K562 (cell line): ENCODE measurements around the gene UBE2M. TPM values are rescaled to one million over a fixed set of nuclear protein-coding genes. Genes with fewer than 3 reads are reported as not detected.
A peak's percentile ranks its signal among the peaks of the same experiment; 100 is the strongest.

ENCODE experiments used
- ARHGAP35 ChIP-seq: fragments of 450-650 bp; IDR thresholded peaks from 2 replicates; pipeline ENCODE4 v1.6.1; 2018; ENCODE audit not compliant: partially characterized antibody
- BCL6 ChIP-seq: fragments of 250-450 bp; sonication (Bioruptor Pico); IDR thresholded peaks from 2 replicates; pipeline ENCODE4 v1.4.0; 2020
- CBFA2T2 ChIP-seq: fragments of 450-650 bp; conservative IDR thresholded peaks from 2 replicates; pipeline ENCODE4 v1.6.1; 2017; ENCODE audit warnings: mild to moderate bottlenecking
- DPF2 ChIP-seq: fragments of 450-650 bp; IDR thresholded peaks from 2 replicates; pipeline ENCODE4 v1.6.1; 2016
- E2F8 ChIP-seq: fragments of 450-650 bp; IDR thresholded peaks from 2 replicates; pipeline ENCODE4 v1.7.1; 2018; ENCODE audit warnings: mild to moderate bottlenecking, low read depth; ENCODE audit not compliant: partially characterized antibody
- E4F1 ChIP-seq: fragments of 250-450 bp; sonication (Bioruptor Pico); IDR thresholded peaks from 2 replicates; pipeline ENCODE4 v1.5.0; 2021; ENCODE audit warnings: mild to moderate bottlenecking, borderline replicate concordance
- FOXA3 ChIP-seq, 2 experiments: fragments of 450-650 bp in 1 of 2; sonication (generic) in 1 of 2; formaldehyde crosslinking; IDR thresholded peaks in 1 of 2; conservative IDR thresholded peaks in 1 of 2; 2 replicates each; pipeline versions ENCODE4 v1.4.0 to v1.8.0; 2020 to 2022; ENCODE audit warnings: mild to moderate bottlenecking in 2 of 2, missing genetic modification reagents in 1 of 2
- HINFP ChIP-seq: fragments of 450-650 bp; conservative IDR thresholded peaks from 2 replicates; pipeline ENCODE4 v1.6.1; 2016; ENCODE audit warnings: missing genetic modification characterization, low read depth, mild to moderate bottlenecking, control low read depth, missing compliant biosample characterization
- KLF1 ChIP-seq: fragments of 450-650 bp; IDR thresholded peaks from 2 replicates; pipeline ENCODE4 v1.6.1; 2016; ENCODE audit warnings: missing genetic modification characterization, missing compliant biosample characterization
- KLF10 ChIP-seq: fragments of 250-450 bp; sonication (Bioruptor Pico); IDR thresholded peaks from 2 replicates; pipeline ENCODE4 v1.6.1; 2021; ENCODE audit warnings: matching md5 sums
- MECOM ChIP-seq: fragments of 250-450 bp; sonication (Bioruptor Pico); IDR thresholded peaks from 2 replicates; pipeline ENCODE4 v1.8.0; 2022; ENCODE audit warnings: inconsistent platforms
- MED1 ChIP-seq: sonication (generic); formaldehyde crosslinking; IDR thresholded peaks from 2 replicates; pipeline ENCODE4 v1.8.1; 2023; ENCODE audit warnings: missing genetic modification reagents, borderline replicate concordance
- MLX ChIP-seq, 2 experiments: fragments of 450-650 bp in 1 of 2; sonication (generic) in 1 of 2; formaldehyde crosslinking; conservative IDR thresholded peaks; 2 replicates each; pipeline versions ENCODE4 v1.4.0 to v1.8.1; 2020 to 2022; ENCODE audit warnings: mild to moderate bottlenecking in 1 of 2, missing genetic modification reagents in 1 of 2
- POLR2A ChIP-seq: fragments of 450-650 bp; conservative IDR thresholded peaks from 2 replicates; pipeline ENCODE4 v1.6.1; 2016
- RFX7 ChIP-seq: fragments of 250-450 bp; sonication (Bioruptor Pico); IDR thresholded peaks from 2 replicates; pipeline ENCODE4 v1.5.1; 2021; ENCODE audit warnings: mild to moderate bottlenecking
- TRIM24 ChIP-seq, 2 experiments: fragments of 450-650 bp; IDR thresholded peaks; 2 replicates each; pipeline ENCODE4 v1.6.1; 2016
- TRIM28 ChIP-seq: fragments of 450-650 bp; IDR thresholded peaks from 2 replicates; pipeline ENCODE4 v1.6.1; 2017
- VEZF1 ChIP-seq: fragments of 200-800 bp; sonication (Bioruptor generic); IDR thresholded peaks from 2 replicates; pipeline ENCODE4 v1.6.1; 2017; ENCODE audit warnings: missing genetic modification characterization, missing compliant biosample characterization
- ZC3H8 ChIP-seq: fragments of 450-650 bp; IDR thresholded peaks from 2 replicates; pipeline ENCODE4 v1.6.1; 2017
- ZFP36 ChIP-seq: fragments of 150-350 bp; IDR thresholded peaks from 2 replicates; pipeline ENCODE4 v1.6.1; 2018; ENCODE audit warnings: low read length, low read depth; ENCODE audit not compliant: partially characterized antibody
- ZFPM2 ChIP-seq: fragments of 250-450 bp; sonication (Bioruptor Pico); IDR thresholded peaks from 2 replicates; pipeline ENCODE4 v1.5.1; 2022; ENCODE audit warnings: mild to moderate bottlenecking
- ZNF436 ChIP-seq: fragments of 250-450, 450-650 bp; sonication (Bioruptor Pico); formaldehyde crosslinking; IDR thresholded peaks from 2 replicates; pipeline ENCODE4 v1.7.0; 2020; ENCODE audit warnings: mild to moderate bottlenecking
- polyA plus RNA-seq, 8 experiments: library from polyadenylated mRNA; depleted of rRNA in 4 of 8; stranded (reverse) in 5 of 8; unstranded in 3 of 8; fragments of >200 nt; fragmentation: Nextera tagmentation in 2 of 8; fragmentation: Illumina TruSeq in 1 of 8; extraction: Ambion mirVana in 2 of 8; extraction: Trizol in 1 of 8; gene quantifications; 2 replicates each; pipeline versions ENCODE4 v1.2.1 to v1.2.3, GENCODE V29; 2011 to 2014; ENCODE audit warnings: inconsistent platforms in 1 of 8, missing spikeins in 1 of 8
- total RNA-seq, 7 experiments: library from RNA; depleted of rRNA in 6 of 7; stranded (reverse); fragments of >200 nt in 6 of 7; fragmentation: Illumina TruSeq in 2 of 7; extraction: Trizol in 2 of 7; gene quantifications; 2 replicates each; pipeline versions ENCODE4 v1.2.1 to v1.2.3, GENCODE V29; 2011 to 2021; ENCODE audit warnings: low replicate concordance in 1 of 7

Gene UBE2M
- total and polyA plus RNA-seq, 9 of the 15 experiments (the other 6 are each of a cell fraction or from before 2014, with no cell fraction given): 0.92 to 163 (median 85.7) TPM

GRCh38 chr19:58543826-58544590, 14.4 kb downstream of the UBE2M start, which contains the start of gene TRIM28 (continued):
- TF ChIP-seq HINFP (tag) (no peak), FOXA3 (CRISPR knock-in tag; conservative IDR thresholded peaks at IDR 0.05 in 1 of 2, IDR thresholded peaks at IDR 0.05 in 1 of 2) (no peak), BCL6 (no peak), VEZF1 (peak; percentile 85; the same call in 1 of the 2 replicates), CBFA2T2 (no peak), E2F8 (peak; percentile 73), MECOM (CRISPR knock-in tag) (no peak), MED1 (CRISPR knock-in tag) (no peak), KLF1 (tag) (no peak), MLX (CRISPR knock-in tag; conservative IDR thresholded peaks at IDR 0.05) (no peak), DPF2 (no peak), TRIM24 (IDR thresholded peaks at IDR 0.05) (no peak), ZNF436 (no peak), RFX7 (no peak), POLR2A (peak; percentile 92), ZC3H8 (no peak), E4F1 (CRISPR knock-in tag) (no peak), ZFP36 (no peak), ZFPM2 (CRISPR knock-in tag) (no peak), TRIM28 (no peak), ARHGAP35 (no peak), KLF10 (no peak)
